Stomach (tissue), 9 donors: ENCODE measurements around the gene ANKRD65. TPM values are rescaled to one million over a fixed set of nuclear protein-coding genes. Genes with fewer than 3 reads are reported as not detected.

Source experiments
- DNase-seq, 2 donors: peaks; one replicate each; pipeline versions ENCODE4 v3.0.0 to v3.0.0-alpha.2; 2013 to 2019
- H3K27ac ChIP-seq, 5 donors: fragments of 200-600 bp in 4 of 5; sonication (generic) in 4 of 5; one replicate each; pipeline ENCODE4 v1.5.1; 2013 to 2019; ENCODE audit warnings: mild to moderate bottlenecking in 1 of 5, moderate library complexity in 1 of 5
- H3K27me3 ChIP-seq, 3 donors: fragments of 200-600 bp; sonication (generic); one replicate each; pipeline ENCODE4 v1.5.1; 2017 to 2019; ENCODE audit warnings: mixed run types in 1 of 3
- H3K36me3 ChIP-seq, 4 donors: fragments of 200-600 bp; sonication (generic); 1 replicate in 3 of 4; 2 replicates in 1 of 4; pipeline ENCODE4 v1.5.1; 2016 to 2019
- H3K4me1 ChIP-seq, 4 donors: fragments of 200-600 bp; sonication (generic); one replicate each; pipeline ENCODE4 v1.5.1; 2016 to 2019
- H3K4me3 ChIP-seq, 4 donors: fragments of 200-600 bp; sonication (generic) in 3 of 4; one replicate each; pipeline ENCODE4 v1.5.1; 2016 to 2019; ENCODE audit warnings: mild to moderate bottlenecking in 1 of 4
- H3K9me3 ChIP-seq, 4 donors: fragments of 200-600 bp; sonication (generic); one replicate each; pipeline ENCODE4 v1.5.1; 2016 to 2019
- CTCF ChIP-seq, 7 experiments: fragments of 450-650 bp in 4 of 7; fragments of 200-600 bp in 3 of 7; sonication (generic) in 3 of 7; IDR thresholded peaks; one replicate each; pipeline ENCODE4 v1.5.1; 2016 to 2019; ENCODE audit warnings: antibody characterized with exemption in 7 of 7, control low read depth in 2 of 7, mild to moderate bottlenecking in 1 of 7
- EP300 ChIP-seq: sonication (generic); formaldehyde crosslinking; IDR thresholded peaks from one replicate; pipeline ENCODE4 v1.6.1; 2017; ENCODE audit warnings: antibody characterized with exemption
- POLR2A ChIP-seq, 4 donors: fragments of 450-650 bp; IDR thresholded peaks; one replicate each; pipeline ENCODE4 v1.6.1; 2016; ENCODE audit warnings: antibody characterized with exemption in 4 of 4, control low read depth in 2 of 4, mild to moderate bottlenecking in 1 of 4, moderate library complexity in 1 of 4
- POLR2AphosphoS5 ChIP-seq, 3 donors: sonication (generic); formaldehyde crosslinking; IDR thresholded peaks; one replicate each; pipeline ENCODE4 v1.6.1; 2016; ENCODE audit warnings: antibody characterized with exemption in 3 of 3
- WGBS, 5 donors: extraction: QIAGEN DNeasy Blood & Tissue Kit in 3 of 5; methylation state at CpG; one replicate each; pipeline versions ENCODE4 v1.1.5 to v1.1.7; 2013 to 2018; 5-methylcytosine and 5-hydroxymethylcytosine counted together
- intact Hi-C: fragments of 100-400 bp; cut with DNase I; formaldehyde crosslinking; loops from one replicate; pipeline ENCODE4 v1.15.1; 2023; ENCODE audit warnings: low total_unique reads
- polyA plus RNA-seq, 3 donors: library from polyadenylated mRNA; stranded (reverse); fragments of 200-250 nt; gene quantifications; one replicate each; pipeline ENCODE4 v1.2.3, GENCODE V29; 2013
- total RNA-seq, 5 donors: library from RNA; depleted of rRNA; stranded (reverse); fragments of >200 nt; gene quantifications; one replicate each; pipeline versions ENCODE4 v1.1.0 to v1.2.3, GENCODE V29; 2014 to 2016
- donor health status: healthy with polysubstance abuse.
- donor health status: Bipolar disorder and iron deficiency.
- donor health status: healthy.

The ANKRD65 gene
- total and polyA plus RNA-seq, 8 donors: 0.89 to 13.6 (median 8.7) TPM; not detected in 1

- H3K9me3 ChIP-seq: no peaks in the 10 kb centered on the region
- H3K4me3 ChIP-seq: no peak overlapping the region
- DNase-seq: peak in 1 of 2 donors; percentile 18
- H3K27me3 ChIP-seq: peaks cover 0 to 15% (median 7%) of the 10 kb centered on the region in 3 donors
- 69 to 75% (median 73%) methylated on average over 20 to 26 of the region's 26 CpGs for WGBS, 5 donors
- peaks cover 45 to 62% (median 49%) of the 10 kb centered on the region in 4 donors for H3K4me1 ChIP-seq
- TF ChIP-seq POLR2AphosphoS5 (IDR thresholded peaks at IDR 0.05): no peak
- no peak for TF ChIP-seq POLR2A (IDR thresholded peaks at IDR 0.05)
- no peak for TF ChIP-seq EP300
- TF ChIP-seq CTCF (IDR thresholded peaks at IDR 0.05): no peak
- intact Hi-C loops: no loop called here
- H3K36me3 ChIP-seq: peaks cover 0 to 11% (median 6%) of the 10 kb centered on the region in 4 donors
- H3K27ac ChIP-seq: peak overlapping the region in 1 of 5 donors; percentile 27
These were observed 19.4 kb upstream of the ANKRD65 start for GRCh38 chr1:1440262-1441001.

- Histone ChIP-seq H3K4me1 (peaks cover 52 to 69% (median 56%) of the 10 kb centered on the region in 4 donors), H3K4me3 (no peak overlapping the region), H3K9me3 (no peaks in the 10 kb centered on the region), H3K36me3 (peaks cover 0 to 11% (median 6%) of the 10 kb centered on the region in 4 donors), H3K27me3 (peaks cover 0 to 22% (median 7%) of the 10 kb centered on the region in 3 donors), H3K27ac (no peak overlapping the region)
- TF ChIP-seq POLR2A (IDR thresholded peaks at IDR 0.05) (no peak), EP300 (no peak), POLR2AphosphoS5 (IDR thresholded peaks at IDR 0.05) (no peak), CTCF (IDR thresholded peaks at IDR 0.05) (no peak)
- intact Hi-C loops: no loop called here
- no peak for DNase-seq
- WGBS, 5 donors: 82 to 93% (median 89%) methylated on average over 39 to 82 of the region's 82 CpGs
These were observed 18.6 kb upstream of the ANKRD65 start for GRCh38 chr1:1439546-1440261.

- WGBS, 5 donors: 81 to 91% (median 87%) methylated on average over 32 to 45 of the region's 45 CpGs
- peaks cover 62 to 78% (median 66%) of the 10 kb centered on the region in 4 donors for H3K4me1 ChIP-seq
- intact Hi-C loops: no loop called here
- TF ChIP-seq EP300: no peak
- no peak for TF ChIP-seq POLR2AphosphoS5 (IDR thresholded peaks at IDR 0.05)
- no peak for TF ChIP-seq POLR2A (IDR thresholded peaks at IDR 0.05)
- no peak for TF ChIP-seq CTCF (IDR thresholded peaks at IDR 0.05)
- peaks cover 0 to 11% (median 6%) of the 10 kb centered on the region in 4 donors for H3K36me3 ChIP-seq
- peak overlapping the region in 4 of 5 donors; percentile 16 to 92 (median 64) for H3K27ac ChIP-seq
- peak in 1 of 2 donors; percentile 33 for DNase-seq
- H3K27me3 ChIP-seq: peaks cover 0 to 31% (median 7%) of the 10 kb centered on the region in 3 donors
- H3K9me3 ChIP-seq: no peaks in the 10 kb centered on the region
- H3K4me3 ChIP-seq: no peak overlapping the region
These were observed 17.7 kb upstream of the ANKRD65 start for GRCh38 chr1:1438531-1439381.
